Activated CD4-positive, alpha-beta memory T cell treated with anti-CD3 and anti-CD28 coated beads, Interleukin-2, amount 10 ng/mL, durations not matched to agents 7 days and 5 days (primary cell): ENCODE data around the gene HOXA1. TPM values are rescaled to one million over a fixed set of nuclear protein-coding genes. Genes with fewer than 3 reads are reported as not detected.
A peak's percentile ranks its signal among the peaks of the same experiment; 100 is the strongest.

Source experiments
- CTCF ChIA-PET: fragments of 350-600 bp; sonication (Branson Sonifier 250); formaldehyde crosslinking; loops from one replicate; lab custom pipeline; 2021; ENCODE audit warnings: antibody characterized with exemption, inconsistent platforms; lab: Charles Lee
- POLR2A ChIA-PET: fragments of 350-600 bp; sonication (Branson Sonifier 250); formaldehyde crosslinking; loops from one replicate; lab custom pipeline; 2021; ENCODE audit warnings: antibody characterized with exemption; lab: Charles Lee
- DNase-seq: peaks from one replicate; pipeline ENCODE4 v3.0.0-alpha.2; 2020
- H3K27ac Mint-ChIP-seq: one replicate; pipeline ENCODE4 v1.8.0; 2021; ENCODE audit warnings: mild to moderate bottlenecking, mixed read lengths
- H3K27me3 Mint-ChIP-seq: one replicate; pipeline ENCODE4 v1.8.0; 2021; ENCODE audit warnings: mixed read lengths
- H3K36me3 Mint-ChIP-seq: one replicate; pipeline ENCODE4 v1.8.0; 2021; ENCODE audit warnings: low read depth, mixed read lengths
- H3K4me1 Mint-ChIP-seq: one replicate; pipeline ENCODE4 v1.8.0; 2021; ENCODE audit warnings: mixed read lengths
- H3K4me3 Mint-ChIP-seq: one replicate; pipeline ENCODE4 v1.8.0; 2021; ENCODE audit warnings: mild to moderate bottlenecking, mixed read lengths
- H3K9me3 Mint-ChIP-seq: one replicate; pipeline ENCODE4 v1.8.0; 2021; ENCODE audit warnings: mixed read lengths
- total RNA-seq, 2 experiments: library from RNA; stranded (reverse); gene quantifications; one replicate each; pipeline ENCODE4 v1.2.3, GENCODE V29; 2021

HOXA1 gene
- under 1 TPM; 0.70 to 0.86 TPM for total RNA-seq

DNA sequence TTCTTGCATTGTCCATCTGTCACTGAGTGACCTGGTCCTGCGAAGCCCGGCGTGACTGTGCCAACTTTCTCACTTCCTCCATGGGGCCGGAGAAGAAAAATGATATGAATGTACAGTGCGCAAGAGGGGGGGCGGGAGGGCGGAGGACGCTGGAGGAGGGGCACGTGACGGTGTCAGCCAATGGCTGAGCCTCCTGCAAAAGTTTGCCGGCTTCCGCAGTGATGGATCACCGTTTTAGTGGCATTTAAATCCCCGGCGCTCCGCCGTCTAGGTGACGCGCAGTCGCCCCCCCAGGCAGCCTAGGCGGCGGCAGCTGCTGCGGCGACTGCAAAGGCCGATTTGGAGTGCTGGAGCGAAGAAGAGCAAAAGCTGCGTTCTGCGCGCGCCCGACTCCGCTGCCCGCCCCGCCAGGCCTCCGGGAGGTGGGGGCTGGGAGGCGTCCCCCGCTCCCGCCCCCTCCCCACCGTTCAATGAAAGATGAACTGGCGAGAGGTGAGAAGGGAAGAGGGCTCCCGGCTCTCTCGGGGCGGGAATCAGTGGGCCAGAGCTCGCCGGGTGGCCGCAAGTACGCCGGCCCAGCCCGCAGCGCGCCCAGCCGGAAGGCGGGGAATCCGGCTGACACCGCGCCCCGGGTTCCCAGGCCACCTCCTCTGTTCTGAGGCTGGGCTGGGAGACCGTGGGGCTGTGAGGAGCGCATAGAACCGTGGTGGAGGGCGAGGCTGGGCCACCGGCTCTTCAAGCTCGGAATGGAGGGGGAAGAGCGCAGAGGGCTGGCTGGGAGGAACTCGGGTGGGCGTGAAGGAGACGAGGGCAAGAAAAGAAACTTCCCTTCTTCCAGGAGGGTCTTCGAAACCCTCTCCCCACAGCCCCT, at the start of gene HOXA1:
Gene HOXA1, minus strand, starts transcription at position 104 of the 871 bp plus-strand sequence. Its CDS starts 88 bp downstream, at position 16.
- Mint-ChIP-seq H3K4me3 (peak within 1 kb of the TSS; percentile 85), H3K9me3 (no peaks in the 10 kb centered on the region), H3K4me1 (peaks cover 20% of the 10 kb centered on the region), H3K27me3 (peaks cover 81% of the 10 kb centered on the region), H3K36me3 (peaks cover 4% of the 10 kb centered on the region), H3K27ac (peak within 1 kb of the TSS; percentile 70)
- ChIA-PET POLR2A (interaction anchor here (0.9 to 1.0 kb wide), 2 partner anchors 231 to 233 kb away, joined by 3 to 5 read pairs; no protein-coding TSS in a partner anchor), CTCF (interaction anchor here (1.3 kb wide), 2 partner anchors 9 to 54 kb away, joined by 3 to 6 read pairs; no protein-coding TSS in a partner anchor)
- DNase-seq, result peak; percentile 78

DNA sequence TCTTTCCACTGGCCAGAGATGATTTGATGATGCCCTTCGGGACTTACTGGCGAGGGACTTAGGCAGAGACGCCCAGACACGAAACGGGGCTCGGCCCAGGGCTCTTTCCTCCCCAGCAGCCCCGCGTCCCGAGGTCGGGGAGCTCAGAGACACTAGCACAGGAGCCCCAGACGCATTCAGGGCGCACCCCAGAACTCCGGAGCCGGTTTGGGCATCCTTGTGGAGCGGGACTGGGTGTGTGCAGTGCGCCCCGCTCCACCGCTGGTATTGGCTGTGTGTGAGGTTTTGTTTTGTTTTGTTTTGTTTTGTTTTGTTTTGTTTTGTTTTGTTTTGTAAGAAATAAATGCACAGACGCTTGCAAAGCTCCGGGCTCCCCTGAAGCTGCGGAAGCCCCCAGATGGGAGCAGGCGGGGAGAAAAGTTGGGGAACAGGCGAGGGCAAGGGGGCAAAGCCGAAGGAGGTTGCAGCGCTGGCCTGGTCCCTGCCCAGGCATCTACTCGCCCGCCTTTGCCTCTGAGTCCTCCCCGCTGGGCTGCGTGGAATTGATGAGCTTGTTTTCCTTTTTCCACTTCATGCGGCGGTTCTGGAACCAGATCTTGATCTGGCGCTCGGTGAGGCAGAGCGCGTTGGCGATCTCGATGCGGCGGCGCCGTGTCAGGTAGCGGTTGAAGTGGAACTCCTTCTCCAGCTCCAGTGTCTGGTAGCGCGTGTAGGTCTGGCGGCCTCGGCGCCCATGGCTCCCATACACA, 49.5 kb upstream of the HOXA1 start:
- no peaks in the 10 kb centered on the region for H3K9me3 Mint-ChIP-seq
- H3K4me1 Mint-ChIP-seq, result peaks cover 2% of the 10 kb centered on the region
- ChIA-PET POLR2A (no interaction called here), CTCF (interaction anchor here (1.5 kb wide), 1 partner anchor 18 kb away, joined by 3 read pairs; no protein-coding TSS in a partner anchor)
- no peak overlapping the region for H3K27ac Mint-ChIP-seq
- H3K4me3 Mint-ChIP-seq, result no peak overlapping the region
- DNase-seq, result no peak
- H3K36me3 Mint-ChIP-seq, result no peaks in the 10 kb centered on the region
- H3K27me3 Mint-ChIP-seq, result peaks cover 38% of the 10 kb centered on the region

DNA sequence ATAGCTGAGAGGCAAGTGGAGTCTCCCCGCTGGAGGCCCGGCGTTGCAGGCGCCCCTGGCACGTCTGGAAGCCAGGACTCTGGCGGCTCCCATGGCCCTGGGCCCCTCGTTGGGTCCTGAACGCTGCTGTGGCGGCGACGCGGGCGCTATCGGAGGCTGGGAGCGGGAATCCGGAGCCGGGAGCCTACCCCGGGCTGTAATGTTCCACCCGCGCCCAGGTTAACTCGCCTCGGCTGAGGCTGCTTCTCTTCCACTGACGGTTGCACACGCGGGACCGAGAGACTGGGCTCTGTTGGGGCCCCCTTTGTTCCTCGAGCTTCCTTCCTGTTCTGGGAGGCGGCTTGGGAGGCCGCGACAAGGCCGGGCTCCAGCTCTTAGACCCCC, 49.0 kb upstream of the HOXA1 start:
- Mint-ChIP-seq H3K4me1 (peaks cover 2% of the 10 kb centered on the region), H3K9me3 (no peaks in the 10 kb centered on the region), H3K27ac (no peak overlapping the region), H3K27me3 (peaks cover 33% of the 10 kb centered on the region), H3K4me3 (no peak overlapping the region), H3K36me3 (no peaks in the 10 kb centered on the region)
- CTCF ChIA-PET, result interaction anchor here (1.5 kb wide), 1 partner anchor 18 kb away, joined by 3 read pairs; no protein-coding TSS in a partner anchor
- POLR2A ChIA-PET, result no interaction called here
- no peak for DNase-seq

DNA sequence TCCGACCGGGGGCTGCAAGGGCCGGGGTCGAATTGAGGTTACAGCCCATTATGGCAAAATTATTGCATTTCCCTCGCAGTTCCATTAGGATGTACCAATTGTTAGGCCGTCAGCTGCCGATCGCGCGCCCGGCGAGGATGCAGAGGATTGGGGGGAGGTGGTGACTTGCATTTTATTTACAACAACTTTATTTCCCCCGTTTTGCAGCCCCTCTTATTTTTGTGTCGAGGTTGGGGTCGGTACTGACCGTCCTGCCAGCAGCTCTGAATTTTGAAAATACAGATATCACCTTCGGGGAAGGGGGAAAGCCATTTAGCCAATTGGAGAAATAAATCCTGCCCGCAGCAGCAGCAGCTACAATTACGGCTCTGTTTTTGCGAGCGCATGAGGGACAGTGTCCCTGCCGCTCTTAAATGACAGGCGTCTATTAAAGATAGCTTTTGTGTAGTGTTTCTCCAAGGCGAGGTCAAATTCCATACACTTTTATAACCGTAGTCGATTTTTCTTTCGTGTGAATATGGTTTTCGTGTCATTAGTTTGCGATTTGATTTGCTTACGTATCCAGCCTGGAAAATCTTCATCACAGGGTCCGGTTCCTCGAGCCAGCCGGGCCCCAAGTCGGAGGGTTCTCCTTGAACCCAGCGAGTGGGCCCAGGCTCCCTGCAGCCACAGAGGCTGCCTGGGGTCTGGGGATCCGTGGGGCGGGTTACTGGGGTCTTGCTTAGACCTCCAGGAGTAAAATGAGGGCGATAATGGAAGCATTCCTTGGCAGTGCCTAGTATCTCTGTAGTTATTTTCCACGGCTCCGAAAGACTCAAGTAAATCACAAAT, 48.4 kb upstream of the HOXA1 start:
- Mint-ChIP-seq H3K27me3 (peaks cover 28% of the 10 kb centered on the region), H3K36me3 (no peaks in the 10 kb centered on the region), H3K9me3 (no peaks in the 10 kb centered on the region), H3K4me3 (no peak overlapping the region), H3K27ac (no peak overlapping the region), H3K4me1 (peaks cover 2% of the 10 kb centered on the region)
- POLR2A ChIA-PET, result no interaction called here
- DNase-seq, result no peak
- CTCF ChIA-PET, result interaction anchor here (0.9 to 1.5 kb wide), 2 partner anchors 19 to 465 kb away, joined by 3 read pairs; no protein-coding TSS in a partner anchor

DNA sequence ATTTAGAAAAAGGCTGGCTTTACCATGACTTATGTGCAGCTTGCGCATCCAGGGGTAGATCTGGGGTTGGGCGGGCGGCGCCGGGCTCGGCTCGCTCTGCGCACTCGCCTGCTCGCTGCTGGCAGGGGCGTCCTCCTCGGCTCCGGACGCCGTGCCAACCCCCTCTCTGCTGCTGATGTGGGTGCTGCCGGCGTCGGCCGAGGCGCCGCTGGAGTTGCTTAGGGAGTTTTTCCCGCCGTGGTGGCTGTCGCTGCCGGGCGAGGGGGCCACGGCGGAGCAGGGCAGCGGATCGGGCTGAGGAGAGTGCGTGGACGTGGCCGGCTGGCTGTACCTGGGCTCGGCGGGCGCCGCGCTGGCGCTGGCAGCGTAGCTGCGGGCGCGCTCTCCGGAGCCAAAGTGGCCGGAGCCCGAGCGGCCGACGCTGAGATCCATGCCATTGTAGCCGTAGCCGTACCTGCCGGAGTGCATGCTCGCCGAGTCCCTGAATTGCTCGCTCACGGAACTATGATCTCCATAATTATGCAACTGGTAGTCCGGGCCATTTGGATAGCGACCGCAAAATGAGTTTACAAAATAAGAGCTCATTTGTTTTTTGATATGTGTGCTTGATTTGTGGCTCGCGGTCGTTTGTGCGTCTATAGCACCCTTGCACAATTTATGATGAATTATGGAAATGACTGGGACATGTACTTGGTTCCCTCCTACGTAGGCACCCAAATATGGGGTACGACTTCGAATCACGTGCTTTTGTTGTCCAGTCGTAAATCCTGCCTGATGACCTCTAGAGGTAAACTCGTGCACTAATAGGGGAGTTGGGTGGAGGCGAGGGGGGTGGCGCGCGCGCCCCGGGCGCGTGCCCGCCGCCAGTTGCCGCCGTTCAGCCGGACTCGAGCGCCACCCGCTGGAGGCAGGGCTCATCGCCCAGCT, 47.5 kb upstream of the HOXA1 start, which contains the start of gene HOXA5:
Gene HOXA5, minus strand, starts transcription at position 659 of the 927 bp plus-strand sequence. Its CDS starts 74 bp downstream, at position 585.
- H3K4me1 Mint-ChIP-seq, result peaks cover 2% of the 10 kb centered on the region
- no peaks in the 10 kb centered on the region for H3K36me3 Mint-ChIP-seq
- POLR2A ChIA-PET, result no interaction called here
- H3K4me3 Mint-ChIP-seq, result no peak within 1 kb of the TSS
- H3K9me3 Mint-ChIP-seq, result no peaks in the 10 kb centered on the region
- H3K27ac Mint-ChIP-seq, result no peak within 1 kb of the TSS
- CTCF ChIA-PET, result interaction anchor here (0.9 to 1.5 kb wide), 2 partner anchors 20 to 464 kb away, joined by 3 read pairs; no protein-coding TSS in a partner anchor
- DNase-seq, result no peak
- H3K27me3 Mint-ChIP-seq, result peaks cover 24% of the 10 kb centered on the region

DNA sequence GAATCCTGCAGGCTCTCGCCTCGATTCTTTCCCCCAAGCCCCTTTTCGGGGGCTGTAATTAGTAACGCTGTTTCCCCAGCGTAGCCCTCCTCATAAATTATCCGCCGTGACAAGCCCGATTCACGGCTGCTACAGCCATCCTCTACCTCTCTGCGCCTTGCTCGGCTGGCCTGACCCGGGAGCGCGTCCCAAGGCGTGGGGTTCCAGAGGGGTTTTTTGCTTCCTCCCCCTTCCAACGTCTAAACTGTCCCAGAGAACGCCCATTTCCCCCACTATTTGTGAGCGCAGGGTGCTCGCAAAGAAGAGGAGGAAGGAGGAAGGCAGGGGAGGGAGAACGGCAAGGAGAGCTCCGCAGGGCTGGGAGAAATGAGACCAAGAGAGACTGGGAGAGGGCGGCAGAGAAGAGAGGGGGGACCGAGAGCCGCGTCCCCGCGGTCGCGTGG, 46.8 kb upstream of the HOXA1 start:
- no peak for DNase-seq
- Mint-ChIP-seq H3K4me1 (no peaks in the 10 kb centered on the region), H3K36me3 (no peaks in the 10 kb centered on the region), H3K9me3 (no peaks in the 10 kb centered on the region), H3K27me3 (peaks cover 25% of the 10 kb centered on the region), H3K27ac (no peak overlapping the region), H3K4me3 (no peak overlapping the region)
- CTCF ChIA-PET, result interaction anchor here (2.0 kb wide), 1 partner anchor 8 kb away, joined by 7 read pairs; no protein-coding TSS in a partner anchor
- POLR2A ChIA-PET, result no interaction called here

DNA sequence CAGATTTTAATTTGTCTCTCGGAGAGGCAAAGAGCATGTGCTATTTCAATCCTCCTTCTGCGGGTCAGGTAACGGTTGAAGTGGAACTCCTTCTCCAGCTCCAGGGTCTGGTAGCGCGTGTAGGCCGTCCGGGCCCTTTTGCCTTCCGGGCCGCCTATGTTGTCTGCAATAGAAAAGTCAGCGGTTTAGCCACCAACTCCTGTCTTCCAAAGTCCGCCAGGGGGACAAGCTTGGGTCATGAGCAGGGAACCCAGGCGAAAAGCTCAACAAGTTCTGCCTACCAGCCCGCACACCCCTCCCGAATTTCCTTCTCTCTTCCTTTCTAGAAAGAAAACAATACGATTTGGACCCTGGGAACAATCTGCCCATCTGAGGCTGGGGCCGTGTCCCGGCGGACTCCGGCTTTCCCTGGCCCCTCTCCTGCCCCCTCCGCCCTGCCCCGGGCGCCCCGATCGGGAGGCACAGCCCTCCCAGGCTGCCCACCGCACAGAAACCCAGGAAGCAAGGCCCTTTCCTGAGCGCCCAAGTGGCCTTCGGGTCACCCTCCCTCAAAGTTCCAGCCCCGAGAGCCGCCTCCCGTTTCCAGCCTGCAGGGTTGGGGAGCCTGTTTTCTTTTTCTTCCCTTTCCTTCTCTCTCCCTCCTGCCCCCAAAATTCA, 46.3 kb upstream of the HOXA1 start:
- no peaks in the 10 kb centered on the region for H3K36me3 Mint-ChIP-seq
- H3K27me3 Mint-ChIP-seq, result peaks cover 25% of the 10 kb centered on the region
- no peaks in the 10 kb centered on the region for H3K9me3 Mint-ChIP-seq
- H3K27ac Mint-ChIP-seq, result no peak overlapping the region
- ChIA-PET POLR2A (no interaction called here), CTCF (interaction anchor here (2.0 kb wide), 1 partner anchor 8 kb away, joined by 7 read pairs; no protein-coding TSS in a partner anchor)
- no peak overlapping the region for H3K4me3 Mint-ChIP-seq
- H3K4me1 Mint-ChIP-seq, result no peaks in the 10 kb centered on the region
- DNase-seq, result no peak

DNA sequence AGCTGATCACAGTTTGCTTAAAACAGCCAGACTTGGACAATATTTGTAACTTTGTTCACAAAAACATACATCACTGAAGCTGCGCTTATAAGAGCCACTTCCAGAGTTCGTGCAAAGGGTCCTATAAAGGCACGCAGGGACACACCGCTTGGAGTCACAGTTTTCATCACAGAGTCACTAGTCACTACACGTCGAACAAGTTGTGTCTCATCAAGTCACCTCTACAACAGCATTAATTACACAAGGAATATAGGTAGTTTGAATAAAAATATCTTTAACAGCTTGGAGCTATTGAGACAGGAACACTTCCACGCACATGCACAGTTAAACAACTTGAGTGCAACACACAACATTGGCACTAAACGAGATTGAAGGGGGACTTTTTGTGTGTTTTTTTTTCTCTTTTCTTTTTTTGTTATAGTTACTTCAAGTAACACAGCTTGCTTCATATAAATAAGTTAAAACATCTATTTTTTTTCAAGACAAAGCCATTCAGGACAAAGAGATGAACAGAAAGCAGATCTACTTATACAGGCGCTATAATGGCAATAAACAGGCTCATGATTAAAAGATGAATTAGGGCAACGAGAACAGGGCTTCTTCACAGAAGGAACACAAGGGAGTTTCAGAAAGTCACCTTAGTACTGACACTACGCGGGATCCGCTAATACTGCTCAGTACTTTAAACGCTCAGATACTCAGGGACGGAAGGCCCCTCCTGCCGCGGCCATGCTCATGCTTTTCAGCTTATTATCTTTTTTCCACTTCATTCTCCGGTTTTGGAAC, 45.5 kb upstream of the HOXA1 start:
- no peak for DNase-seq
- ChIA-PET POLR2A (no interaction called here), CTCF (interaction anchor here (2.0 kb wide), 1 partner anchor 9 kb away, joined by 7 read pairs; no protein-coding TSS in a partner anchor)
- Mint-ChIP-seq H3K27ac (no peak overlapping the region), H3K36me3 (no peaks in the 10 kb centered on the region), H3K9me3 (no peaks in the 10 kb centered on the region), H3K4me3 (no peak overlapping the region), H3K4me1 (no peaks in the 10 kb centered on the region), H3K27me3 (peaks cover 24% of the 10 kb centered on the region)

DNA sequence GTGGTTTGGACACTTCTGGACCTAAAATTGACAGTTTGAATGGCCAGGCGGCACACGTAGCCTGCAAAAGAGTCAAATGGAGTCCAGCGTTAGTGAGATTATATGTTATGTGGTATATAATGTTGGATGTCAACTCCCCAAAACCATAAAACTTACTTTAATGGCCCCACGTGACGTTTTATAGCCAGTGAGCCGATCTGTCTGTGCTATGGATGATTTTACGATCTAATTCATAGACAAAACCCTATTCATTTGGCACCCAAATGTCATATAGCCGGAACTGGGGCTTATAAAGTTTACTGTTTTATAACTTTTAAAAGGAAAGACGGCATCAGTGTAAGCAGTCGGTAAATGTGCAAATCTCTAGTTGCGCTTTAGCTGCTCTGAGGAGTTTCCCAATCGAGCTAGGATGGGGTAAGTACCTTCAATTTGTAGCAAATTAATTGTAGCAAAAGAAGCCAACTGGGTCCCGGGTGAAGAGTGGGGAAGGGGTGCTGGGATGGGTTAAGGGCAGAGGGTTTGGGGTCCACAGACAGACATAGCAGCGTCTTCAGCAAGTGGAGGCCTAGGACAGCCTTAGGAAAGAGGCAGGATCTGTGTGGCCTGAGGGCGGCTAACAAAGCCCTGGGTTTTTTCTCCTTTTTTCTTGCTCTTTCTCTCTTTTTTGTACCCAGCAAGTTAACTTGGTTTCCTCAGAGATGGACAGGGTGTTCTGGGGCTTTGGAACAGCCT, 44.5 kb upstream of the HOXA1 start:
- ChIA-PET POLR2A (no interaction called here), CTCF (interaction anchor here (2.0 kb wide), 1 partner anchor 10 kb away, joined by 7 read pairs; no protein-coding TSS in a partner anchor)
- no peak overlapping the region for H3K27ac Mint-ChIP-seq

More for the DNA sequence above, 44.5 kb upstream of the HOXA1 start:
- Mint-ChIP-seq H3K9me3 (no peaks in the 10 kb centered on the region), H3K36me3 (no peaks in the 10 kb centered on the region), H3K4me1 (peaks cover 4% of the 10 kb centered on the region), H3K4me3 (no peak overlapping the region), H3K27me3 (peaks cover 30% of the 10 kb centered on the region)
- no peak for DNase-seq
